ENCODE results near the gene ERVFRD-1.

The ERVFRD-1 gene

DNA sequence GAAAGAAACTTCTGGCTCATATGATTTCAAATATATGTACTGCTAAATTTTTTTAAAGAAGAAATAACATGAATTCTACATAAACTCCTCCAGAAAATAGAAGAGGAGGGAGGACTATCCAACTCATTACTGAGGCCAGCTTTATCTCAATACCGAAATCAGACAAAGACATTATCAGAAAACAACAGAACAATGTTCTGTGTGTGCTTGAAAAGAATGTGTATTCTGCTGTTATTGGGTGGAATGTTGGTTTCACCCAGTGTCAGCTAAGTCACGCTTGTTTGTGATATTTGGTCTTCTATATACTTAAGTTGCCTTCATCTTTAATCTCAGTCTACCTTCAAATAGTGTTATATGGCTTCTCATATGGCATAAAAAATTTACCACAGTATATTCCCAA, 48.8 kb downstream of the ERVFRD-1 start:
- Histone ChIP-seq H3K9me3 (ENCODE audit: control insufficient read depth, insufficient read depth, low read depth, low read length) (no peaks in the 10 kb centered on the region), H3K27ac (ENCODE audit: extremely low read depth, low read depth, low read length) (no peak overlapping the region), H3K4me1 (ENCODE audit: control insufficient read depth, insufficient read depth, low read length) (0 out of 2 replicates have a peak, but pooled peaks cover 2% of the 10 kb centered on the region), H3K36me3 (ENCODE audit: control insufficient read depth in 2 of 2, insufficient read depth in 1 of 2, low read length in 2 of 2) (no peaks in the 10 kb centered on the region), H3K4me3 (ENCODE audit: low read depth, low read length) (no peak overlapping the region)
- POLR2A ChIA-PET, result no interaction called here
- TF ChIP-seq FEZF1 (tag by site-specific recombination; IDR thresholded peaks at IDR 0.05), result no peak
- CTCF ChIA-PET, result interaction anchor here (1.2 to 7.2 kb wide), 6 partner anchors 13 to 513 kb away, joined by 3 to 68 read pairs (median 6); no protein-coding TSS in a partner anchor

- Histone ChIP-seq H3K4me3 (ENCODE audit: low read depth, low read length) (no peak overlapping the region), H3K36me3 (ENCODE audit: control insufficient read depth in 2 of 2, insufficient read depth in 1 of 2, low read length in 2 of 2) (no peaks in the 10 kb centered on the region), H3K27ac (ENCODE audit: extremely low read depth, low read depth, low read length) (no peak overlapping the region), H3K4me1 (ENCODE audit: control insufficient read depth, insufficient read depth, low read length) (no peaks in the 10 kb centered on the region), H3K9me3 (ENCODE audit: control insufficient read depth, insufficient read depth, low read depth, low read length) (no peaks in the 10 kb centered on the region)
- POLR2A ChIA-PET, result no interaction called here
- CTCF ChIA-PET, result interaction anchor here (1.2 to 7.2 kb wide), 6 partner anchors 13 to 514 kb away, joined by 3 to 68 read pairs (median 6); no protein-coding TSS in a partner anchor
- TF ChIP-seq KLF7 (tag by site-specific recombination; IDR thresholded peaks at IDR 0.05; ENCODE audit: borderline replicate concordance) (no peak), TSHZ1 (tag by site-specific recombination; IDR thresholded peaks at IDR 0.05; ENCODE audit: borderline replicate concordance) (no peak), PRDM2 (tag by site-specific recombination; IDR thresholded peaks at IDR 0.05; ENCODE audit: borderline replicate concordance) (no peak), ZNF214 (tag by site-specific recombination; IDR thresholded peaks at IDR 0.05; ENCODE audit: borderline replicate concordance) (no peak), RBAK (tag by site-specific recombination; IDR thresholded peaks at IDR 0.05) (no peak), ATF2 (tag by site-specific recombination; IDR thresholded peaks at IDR 0.05; ENCODE audit: low read depth) (no peak), ZBTB48 (tag by site-specific recombination; IDR thresholded peaks at IDR 0.05) (no peak)
Observed at GRCh38 chr6:11062083-11062482, 49.4 kb downstream of the ERVFRD-1 start.

DNA sequence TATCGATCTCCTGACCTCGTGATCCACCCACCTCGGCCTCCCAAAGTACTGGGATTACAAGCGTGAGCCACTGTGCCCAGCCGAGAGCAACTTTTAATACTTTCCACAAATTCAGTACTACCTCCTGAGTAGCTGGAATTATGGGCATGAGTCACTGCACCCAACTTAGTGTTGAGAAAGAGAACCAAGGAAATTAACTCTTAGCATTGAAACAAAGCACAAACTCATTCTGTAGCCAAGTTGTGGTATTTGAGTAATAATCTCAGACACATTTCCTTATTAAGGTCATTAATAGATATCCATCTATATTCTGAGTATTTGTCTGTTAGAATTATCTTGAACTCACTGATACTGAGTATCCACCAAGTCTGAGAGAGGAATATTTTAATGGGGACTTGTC, 53.1 kb downstream of the ERVFRD-1 start:
- ChIA-PET CTCF (interaction anchor here (2.3 kb wide), 1 partner anchor 10 kb away, joined by 7 read pairs; no protein-coding TSS in a partner anchor), POLR2A (no interaction called here)
- H3K4me3 ChIP-seq (ENCODE audit: low read depth, low read length), result no peak overlapping the region
- H3K27ac ChIP-seq (ENCODE audit: extremely low read depth, low read depth, low read length), result no peak overlapping the region
- H3K4me1 ChIP-seq (ENCODE audit: control insufficient read depth, insufficient read depth, low read length), result peaks cover 5% of the 10 kb centered on the region
- no peaks in the 10 kb centered on the region for H3K36me3 ChIP-seq (ENCODE audit: control insufficient read depth in 2 of 2, insufficient read depth in 1 of 2, low read length in 2 of 2)
- no peaks in the 10 kb centered on the region for H3K9me3 ChIP-seq (ENCODE audit: control insufficient read depth, insufficient read depth, low read depth, low read length)
- TF ChIP-seq ZNF175 (tag by site-specific recombination; IDR thresholded peaks at IDR 0.05) (no peak), IKZF3 (tag by site-specific recombination; IDR thresholded peaks at IDR 0.05) (no peak), ZNF544 (tag by site-specific recombination; IDR thresholded peaks at IDR 0.05) (no peak), ZNF292 (tag by site-specific recombination; IDR thresholded peaks at IDR 0.05; ENCODE audit: borderline replicate concordance, low read depth) (no peak), ZSCAN18 (tag by site-specific recombination; IDR thresholded peaks at IDR 0.05) (no peak), YY1 (tag by site-specific recombination; IDR thresholded peaks at IDR 0.05) (no peak), ZFP69B (tag by site-specific recombination; IDR thresholded peaks at IDR 0.05) (no peak), ZNF600 (tag by site-specific recombination; IDR thresholded peaks at IDR 0.05) (no peak), ELK4 (IDR thresholded peaks at IDR 0.05; ENCODE audit: borderline replicate concordance, low read depth, low read length) (no peak), OVOL3 (tag by site-specific recombination; IDR thresholded peaks at IDR 0.05) (no peak)
